GM13977 (cell line): ENCODE data around the gene KPTN.

Experiments used
- DNase-seq: peaks from one replicate; pipeline ENCODE4 v3.0.0; 2012; ENCODE audit warnings: low spot score
- CTCF ChIP-seq: IDR thresholded peaks from 2 replicates; pipeline ENCODE4 v1.5.1; 2012; ENCODE audit warnings: mild to moderate bottlenecking, control low read depth; ENCODE audit not compliant: insufficient read depth; ENCODE audit errors: extremely low read depth, missing control alignments
- in situ Hi-C: fragments of 300-500 bp; cut with MboI; formaldehyde crosslinking; loops from one replicate; pipeline ENCODE4 v1.12.0; 2022; ENCODE audit warnings: low sequenced_read_pairs, low pct_unique_long_range_greater_than_20kb, mixed read lengths, inconsistent platforms; ENCODE audit not compliant: unreplicated experiment

Gene KPTN

GRCh38 chr19:47475465-47475864, 8.6 kb downstream of the KPTN start:
- no peak for TF ChIP-seq CTCF
- DNase-seq: no peak
- in situ Hi-C loops: no loop called here

GRCh38 chr19:47473336-47473735, 10.7 kb downstream of the KPTN start:
- DNase-seq: no peak

GRCh38 chr19:47471733-47472457, 12.1 kb downstream of the KPTN start, which contains the start of gene SLC8A2:
SLC8A2 (minus strand) TSS chr19:47471893; CDS start chr19:47466403, 5,490 bp downstream.
- TF ChIP-seq CTCF: no peak
- in situ Hi-C loops: no loop called here

More at GRCh38 chr19:47473336-47473735, 10.7 kb downstream of the KPTN start:
- in situ Hi-C loops: no loop called here
- no peak for TF ChIP-seq CTCF

GRCh38 chr19:47471381-47471732, 12.7 kb downstream of the KPTN start:
- in situ Hi-C loops: no loop called here
- DNase-seq: no peak
- TF ChIP-seq CTCF: no peak

More at GRCh38 chr19:47471733-47472457, 12.1 kb downstream of the KPTN start, which contains the start of gene SLC8A2:
- DNase-seq: peak; percentile 86

- TF ChIP-seq CTCF: no peak
- no peak for DNase-seq
- in situ Hi-C loops: no loop called here
Observed at GRCh38 chr19:47470447-47471195, 13.4 kb downstream of the KPTN start.

GRCh38 chr19:47469719-47470118, 14.3 kb downstream of the KPTN start:
- in situ Hi-C loops: no loop called here
- DNase-seq: no peak
- TF ChIP-seq CTCF: no peak
